Activated CD4-positive, alpha-beta T cell treated with anti-CD3 and anti-CD28 coated beads, Interleukin-2, amount 50 U/mL, for 16 hours (primary cell): ENCODE results near the gene PUM2.
"Not testable (repeated sequence)": the region's sequence is repeated elsewhere in the genome, so short reads cannot be mapped to it uniquely, and the experiment has no call there.

Source experiments
- DNase-seq: peaks from one replicate; pipeline ENCODE4 v3.0.0-alpha.2; 2020

The PUM2 gene

DNA sequence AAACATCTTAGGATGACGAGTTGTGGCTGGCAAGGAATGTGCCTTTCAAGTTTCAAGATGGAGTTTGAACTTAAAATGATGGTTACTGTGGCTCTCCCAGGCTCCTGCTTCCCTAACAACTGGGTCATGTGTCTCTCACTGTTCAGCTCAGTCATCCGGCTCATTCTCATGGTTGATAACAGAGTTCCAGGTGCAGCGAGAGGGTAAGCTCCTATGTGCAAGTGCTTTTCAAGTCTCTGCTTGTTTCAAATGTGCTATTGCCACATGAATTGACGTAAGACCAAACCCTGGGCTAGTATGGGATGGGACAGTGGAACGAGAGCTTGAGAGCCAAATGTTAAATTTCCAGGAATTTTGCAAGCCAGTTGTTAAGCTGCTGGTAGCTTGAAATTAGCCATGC lies 19.5 kb upstream of the PUM2 start:
- no peak for DNase-seq

DNA sequence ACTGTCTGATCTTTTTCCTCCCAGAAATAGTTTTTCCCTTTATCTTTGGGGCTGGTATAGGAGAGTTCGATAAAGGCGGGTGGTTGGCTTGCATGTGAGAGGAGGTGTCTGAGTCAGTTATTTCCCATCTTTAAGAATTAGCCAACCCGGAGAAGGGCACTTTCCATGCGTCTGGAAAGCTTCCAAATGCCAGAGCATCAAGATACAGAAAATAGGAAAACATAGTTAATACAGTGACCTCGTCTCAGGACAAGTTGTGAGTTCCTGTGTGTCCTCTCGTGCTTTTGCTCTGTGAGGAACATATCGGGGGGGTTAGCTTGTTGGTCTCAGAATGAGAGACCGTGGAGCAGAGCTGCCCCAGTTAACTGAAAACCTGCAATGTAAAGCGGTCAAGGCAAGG lies 18.7 kb upstream of the PUM2 start:
- DNase-seq: no peak

DNA sequence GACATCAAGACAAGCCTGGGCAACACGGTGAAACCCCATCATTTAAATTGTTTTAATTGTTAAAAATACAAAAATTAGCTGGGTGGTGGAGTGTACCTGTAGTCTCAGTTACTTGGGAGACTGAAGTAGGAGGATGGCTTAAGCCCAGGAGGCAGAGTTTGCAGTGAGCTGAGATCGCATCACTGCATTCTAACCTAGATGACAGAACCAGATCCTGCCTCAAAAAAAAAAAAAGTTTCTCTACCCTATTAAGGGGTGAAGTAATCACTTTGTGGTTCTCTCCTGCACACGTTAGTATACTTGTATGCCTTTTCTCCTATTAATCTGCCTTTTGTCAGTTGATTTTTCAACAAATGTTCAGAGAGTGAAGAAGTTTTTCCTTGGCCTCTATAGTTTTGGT lies 18.1 kb upstream of the PUM2 start:
- no peak for DNase-seq

DNA sequence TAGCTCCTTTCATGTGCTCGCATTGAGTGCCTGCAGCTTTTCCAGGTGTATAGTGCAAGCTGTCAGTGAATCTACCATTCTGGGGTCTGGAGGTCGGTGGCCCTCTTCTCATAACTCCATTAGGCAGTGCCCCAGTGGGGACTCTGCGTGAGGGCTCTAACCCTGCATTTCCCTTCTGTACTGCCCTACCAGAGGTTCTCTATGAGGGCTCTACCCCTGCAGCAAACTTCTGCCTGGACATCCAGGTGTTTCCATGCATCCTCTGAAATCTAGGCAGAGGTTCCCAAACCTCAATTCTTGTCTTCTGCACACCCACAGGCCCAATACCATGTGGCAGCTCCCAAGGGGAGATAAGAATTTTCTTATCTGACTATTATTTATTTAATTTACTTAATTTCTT lies 17.3 kb upstream of the PUM2 start:
- not testable (repeated sequence) for DNase-seq

DNA sequence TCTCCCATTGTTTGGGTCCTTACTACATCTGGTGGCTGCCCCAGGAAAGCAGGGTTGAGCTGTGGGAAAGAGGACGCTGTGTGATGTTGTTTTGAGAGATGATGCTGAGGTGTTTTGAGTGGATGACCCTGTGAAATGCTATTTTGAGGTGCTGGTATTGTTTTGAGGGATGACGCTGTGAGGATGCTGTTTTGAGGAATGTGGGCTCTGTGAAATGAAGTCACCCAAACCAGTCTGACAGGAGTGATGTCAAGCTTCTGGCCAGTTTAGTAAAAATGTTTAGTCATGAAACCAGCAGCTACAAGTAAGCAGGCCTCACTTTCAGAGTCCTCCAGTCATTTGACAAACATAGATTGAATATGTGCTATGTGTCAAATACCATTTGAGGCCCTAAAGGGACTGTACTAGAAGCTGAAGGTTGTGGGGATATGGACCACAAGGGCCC lies 16.1 kb upstream of the PUM2 start:
- DNase-seq: peak; percentile 80

DNA sequence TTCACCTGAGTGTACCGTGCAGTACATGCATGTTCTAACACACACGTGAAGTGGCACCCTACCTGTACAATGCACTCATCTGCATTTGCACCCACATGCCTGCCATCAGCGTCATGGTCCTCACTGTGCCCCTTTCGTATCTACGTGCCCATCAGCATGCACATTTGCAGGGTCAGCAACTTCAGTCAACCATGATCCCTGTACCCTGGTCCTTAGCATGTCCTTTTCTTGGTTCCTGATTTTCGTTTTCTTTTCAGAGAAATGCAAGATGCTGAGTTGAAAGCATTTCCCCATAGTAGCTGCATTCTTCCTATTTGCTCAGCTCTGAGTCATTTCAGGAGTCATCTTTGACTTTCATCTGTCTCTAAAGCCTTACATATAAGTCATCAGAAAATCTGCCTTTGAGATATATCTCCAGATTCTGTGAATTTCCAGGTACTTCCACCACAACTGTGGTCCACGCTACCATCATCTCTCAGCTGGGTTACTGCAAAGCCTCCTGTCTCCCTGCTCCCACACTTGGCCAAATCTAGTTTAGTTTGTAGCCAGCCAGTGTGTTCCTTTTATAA lies 14.7 kb upstream of the PUM2 start:
- DNase-seq: peak; percentile 95

DNA sequence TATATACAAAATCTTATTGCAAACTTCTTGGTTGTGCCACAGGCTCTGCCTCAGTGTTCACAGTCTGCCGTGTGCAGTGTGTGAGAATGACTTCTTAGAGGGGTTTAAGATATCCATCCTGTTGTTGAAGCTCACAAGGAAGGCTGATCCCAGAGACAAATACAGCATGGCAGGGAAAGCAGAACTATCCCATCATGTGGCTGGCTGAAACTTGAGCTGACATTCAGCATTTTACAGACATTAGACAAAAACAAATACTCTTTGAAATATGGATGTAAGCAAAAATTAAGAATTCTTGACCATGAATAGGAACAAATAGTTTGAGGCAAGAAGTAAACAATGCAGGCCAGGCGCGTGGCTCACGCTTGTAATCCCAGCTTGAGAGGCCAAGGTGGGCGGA lies 12.9 kb upstream of the PUM2 start:
- DNase-seq: no peak

DNA sequence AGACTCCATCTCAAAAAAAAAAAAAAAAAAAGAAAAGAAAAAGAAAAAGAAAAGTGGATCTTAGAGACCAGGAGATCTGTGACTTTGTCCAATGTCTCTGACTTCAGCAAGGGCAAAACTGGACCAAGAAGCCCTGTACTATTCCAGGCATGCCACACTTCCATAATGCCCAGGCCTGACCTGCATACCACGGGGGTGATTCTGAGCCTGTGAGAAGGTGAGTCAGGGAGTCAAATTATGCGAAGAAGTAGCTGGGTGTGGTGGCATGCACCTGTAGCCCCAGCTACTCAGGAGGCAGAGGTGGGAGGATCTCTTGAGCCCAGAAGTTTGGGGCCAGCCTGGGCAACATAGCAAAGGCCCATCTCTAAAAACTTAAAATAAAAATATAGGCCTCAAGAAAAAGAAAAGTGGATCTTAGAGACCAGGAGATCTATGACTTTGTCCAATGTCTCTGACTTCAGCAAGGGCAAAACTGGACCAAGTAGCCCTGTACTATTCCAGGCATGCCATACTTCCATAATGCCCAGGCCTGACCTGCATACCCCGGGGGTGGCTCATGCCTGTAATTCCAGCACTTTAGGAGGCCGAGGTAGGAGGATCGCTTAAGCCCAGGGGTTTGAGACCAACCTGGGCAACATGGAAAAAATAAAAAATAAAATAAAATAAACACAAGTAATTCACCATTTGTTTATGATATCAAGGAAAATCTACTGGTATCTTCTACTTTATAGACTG lies 12.2 kb upstream of the PUM2 start:
- DNase-seq: no peak

DNA sequence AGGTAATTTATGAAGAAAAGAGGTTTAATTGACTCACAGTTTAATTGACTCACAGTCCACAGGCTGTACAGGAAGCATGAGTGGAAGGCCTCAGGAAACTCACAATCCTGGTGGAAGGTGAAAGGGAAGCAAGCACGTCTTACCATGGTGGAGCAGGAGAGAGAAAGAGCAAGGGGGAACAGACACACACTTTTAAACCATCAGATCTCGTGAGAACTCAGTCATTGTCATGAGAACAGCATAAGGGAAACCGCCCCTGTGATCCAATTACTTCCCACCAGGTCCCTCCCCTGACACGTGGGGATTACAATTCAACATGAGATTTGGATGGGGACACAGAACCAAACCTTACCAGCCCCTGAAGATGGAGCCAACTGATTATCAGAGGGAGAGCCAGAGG lies 11.2 kb upstream of the PUM2 start:
- no peak for DNase-seq

DNA sequence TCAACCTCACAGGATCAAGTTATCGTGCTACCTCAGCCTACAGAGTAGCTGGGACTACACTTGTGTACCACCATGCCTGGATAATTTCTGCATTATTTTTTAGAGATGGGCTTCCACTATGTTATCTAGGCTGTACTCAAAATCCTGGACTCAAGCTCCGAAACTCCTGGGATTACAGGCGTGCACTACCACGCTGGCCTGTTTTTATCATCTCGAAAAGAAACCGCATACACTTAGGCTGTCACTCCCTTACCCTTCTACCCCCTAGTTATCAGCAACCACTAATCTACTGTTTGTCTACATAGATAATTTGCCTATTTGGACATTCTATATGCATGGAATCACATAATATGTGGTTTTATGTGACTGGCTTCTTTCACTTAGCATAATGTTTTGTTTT lies 8.5 kb upstream of the PUM2 start:
- no peak for DNase-seq

DNA sequence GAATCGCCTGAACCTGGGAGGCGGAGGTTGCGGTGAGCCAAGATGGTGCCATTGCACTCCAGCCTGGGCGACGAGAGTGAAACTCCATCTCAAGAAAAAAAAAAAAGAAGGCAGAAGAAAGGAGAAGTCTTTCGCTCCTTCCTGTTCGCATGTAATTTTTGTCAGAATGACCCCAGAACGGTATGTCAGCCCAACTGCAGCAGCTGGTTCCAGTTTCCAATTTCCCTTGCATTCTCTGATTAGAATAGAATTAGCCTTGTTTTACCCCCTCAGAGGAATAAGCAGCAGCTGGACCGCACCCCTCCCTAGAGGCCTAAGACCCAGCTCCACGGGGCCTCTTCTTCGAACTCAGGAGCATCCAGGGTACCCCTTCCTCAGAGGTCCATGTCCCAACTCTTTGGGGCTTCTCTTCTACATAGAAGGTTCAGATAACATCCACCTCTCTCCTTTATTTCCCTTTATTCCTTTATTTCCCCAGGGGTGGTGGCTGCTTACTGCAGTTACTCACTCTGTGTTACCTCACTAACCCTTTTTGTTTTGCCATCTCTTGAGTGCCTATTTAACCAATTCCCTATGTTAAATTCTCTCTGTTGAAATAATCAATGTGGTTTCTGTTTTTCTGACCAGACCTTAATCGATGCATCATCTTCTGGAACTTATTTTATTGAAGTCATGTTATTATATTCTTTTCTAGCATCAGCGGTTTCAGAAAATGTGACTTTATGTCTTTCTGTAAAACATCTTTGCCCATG lies 7.2 kb upstream of the PUM2 start:
- no peak for DNase-seq

DNA sequence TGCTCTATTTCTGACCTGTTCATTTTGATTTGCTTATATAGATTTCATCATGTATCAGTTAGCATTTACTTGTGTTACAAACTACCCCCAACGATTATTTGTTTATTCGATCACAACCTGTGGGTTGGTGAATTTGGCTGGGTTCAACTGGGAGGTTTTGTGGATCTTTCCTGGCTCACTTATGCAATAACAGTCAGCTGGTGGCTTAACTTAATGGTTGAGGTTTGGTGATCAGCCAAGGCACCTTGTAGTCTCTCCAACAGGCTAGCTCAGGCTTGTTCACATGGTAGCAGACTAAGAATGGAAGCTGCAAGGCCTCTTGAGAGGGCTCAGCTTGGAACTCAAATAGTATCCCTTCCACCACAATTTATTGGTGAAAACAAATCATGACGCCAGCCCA lies 5.4 kb upstream of the PUM2 start:
- DNase-seq: no peak

DNA sequence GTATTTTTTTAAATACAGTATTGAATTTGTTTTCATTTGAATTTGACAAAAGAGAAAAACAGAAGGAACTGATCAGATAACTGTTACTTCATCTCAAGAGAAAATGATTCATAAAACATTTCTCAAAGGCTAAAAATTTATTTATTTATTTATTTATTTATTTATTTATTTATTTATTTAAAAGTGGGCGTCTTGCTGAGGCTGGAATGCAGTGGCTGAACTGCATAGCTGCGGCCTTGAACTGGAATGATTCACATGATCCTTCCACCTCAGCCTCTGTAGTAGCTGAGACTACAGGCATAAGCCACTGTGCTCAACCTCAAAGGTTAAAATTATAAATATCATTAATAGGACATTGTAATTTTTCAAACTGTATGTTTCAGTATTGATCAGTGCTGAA lies 4.5 kb upstream of the PUM2 start:
- no peak for DNase-seq

DNA sequence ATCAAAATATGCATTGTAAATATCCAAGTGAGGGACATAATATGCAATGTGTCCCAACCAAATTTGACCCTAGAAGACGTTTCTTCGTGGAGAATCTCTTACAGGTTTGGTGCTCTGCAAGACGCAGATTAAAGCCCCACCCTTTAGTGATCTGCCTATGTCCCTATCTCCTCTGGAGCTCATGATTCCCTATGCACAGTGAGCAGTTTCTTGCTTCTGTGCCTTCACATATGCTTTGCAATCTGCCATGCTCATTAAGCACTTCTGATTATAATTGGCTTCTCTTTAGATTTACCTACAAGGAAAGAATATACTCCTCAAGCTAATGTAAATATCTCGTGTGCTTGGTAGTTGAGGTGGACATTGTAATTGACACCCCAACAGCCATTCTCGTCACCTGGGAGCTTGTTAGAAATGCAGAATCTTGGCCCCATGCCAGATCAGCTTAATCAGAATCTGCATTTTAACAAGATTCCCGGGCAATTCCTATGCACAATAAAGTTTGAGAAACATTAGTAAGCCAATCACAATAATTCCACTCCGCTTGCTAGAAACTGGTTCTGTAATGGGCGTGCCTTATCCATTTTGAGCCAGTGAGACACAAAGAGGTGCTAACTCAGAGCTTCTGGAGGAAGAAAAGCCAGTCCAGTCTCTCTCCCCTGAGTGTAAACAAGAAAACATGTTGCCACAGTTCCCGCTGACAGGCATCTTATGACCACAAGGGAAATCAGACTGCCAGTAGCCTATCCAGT lies 2.8 kb upstream of the PUM2 start:
- DNase-seq: no peak

DNA sequence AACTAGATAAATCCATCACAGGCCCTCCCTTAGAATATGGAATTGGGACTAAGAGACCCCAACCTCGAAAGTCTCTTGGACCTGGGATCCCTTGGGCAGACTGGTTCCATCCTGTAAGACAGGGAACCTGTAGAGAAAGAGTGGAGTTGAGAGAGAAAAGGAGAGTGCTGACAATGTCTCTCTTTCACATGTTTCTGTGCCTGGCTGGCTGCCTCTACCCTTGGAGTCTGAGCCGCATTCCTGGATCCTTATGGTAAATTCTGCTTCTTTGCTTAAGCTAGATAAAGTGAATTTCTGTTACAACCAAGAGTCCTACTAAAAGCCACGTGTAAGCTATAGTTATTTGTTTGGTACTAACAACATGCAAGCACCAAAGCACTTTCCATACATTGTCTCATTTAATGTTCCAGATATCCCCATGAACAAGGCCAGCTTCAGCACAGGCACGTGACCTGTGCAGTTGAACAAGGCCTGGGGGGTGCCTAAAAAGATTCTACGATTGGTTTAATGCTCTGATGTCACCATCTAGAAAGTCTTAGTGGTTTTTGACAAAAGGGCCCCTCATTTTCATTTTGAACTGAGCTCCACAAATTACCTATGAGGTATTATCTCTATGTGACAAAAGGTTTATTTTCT lies 2.1 kb upstream of the PUM2 start:
- no peak for DNase-seq

DNA sequence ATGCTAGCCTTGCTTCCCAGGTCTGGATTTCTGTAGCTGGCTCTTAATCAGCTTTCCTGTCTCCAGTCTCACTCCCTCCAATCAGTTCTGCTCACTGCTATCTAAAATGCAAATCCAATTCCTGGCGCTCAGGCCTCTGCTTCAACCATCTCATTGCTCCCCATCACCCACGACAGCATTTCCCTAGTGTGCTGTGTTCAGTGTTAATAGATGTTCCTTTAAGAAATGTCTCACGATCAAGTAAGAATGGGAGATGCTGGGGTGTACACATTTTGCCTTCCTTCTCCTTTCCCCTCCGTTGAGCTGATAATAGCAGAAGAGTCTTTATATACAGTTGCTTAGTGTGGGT lies 1.6 kb upstream of the PUM2 start:
- DNase-seq: no peak

DNA sequence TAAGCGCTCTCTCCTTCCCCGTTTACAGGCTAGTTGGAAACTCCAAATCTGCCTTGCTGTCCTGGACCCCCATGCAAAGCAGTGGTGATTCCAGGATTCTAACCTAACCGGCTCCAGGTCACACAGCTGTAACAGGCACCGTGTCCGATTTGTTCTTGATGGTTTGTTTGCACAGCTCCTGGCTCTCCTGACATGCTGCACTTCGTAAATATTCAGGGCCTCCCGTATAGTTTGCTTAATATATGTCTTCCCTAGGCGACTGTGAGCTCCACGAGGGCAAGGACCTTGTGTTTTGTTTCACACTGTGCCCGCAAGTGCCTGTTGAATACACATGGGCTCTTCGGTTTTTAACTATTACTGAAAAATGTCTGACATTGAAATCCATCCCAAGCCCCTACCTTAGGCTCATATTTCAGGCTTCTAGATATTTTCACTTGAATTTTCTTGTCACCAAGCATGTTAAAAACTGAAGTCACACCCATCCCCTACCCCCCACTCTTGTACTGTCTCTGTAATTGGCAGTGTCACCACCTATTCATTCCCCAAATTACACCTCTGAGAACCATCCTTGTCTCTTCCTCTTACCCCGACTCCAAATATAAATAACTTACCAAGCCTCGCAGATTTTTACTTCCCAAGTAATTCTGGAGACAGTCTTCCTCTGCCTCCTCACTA lies 1.0 kb upstream of the PUM2 start:
- DNase-seq: peak; percentile 44

DNA sequence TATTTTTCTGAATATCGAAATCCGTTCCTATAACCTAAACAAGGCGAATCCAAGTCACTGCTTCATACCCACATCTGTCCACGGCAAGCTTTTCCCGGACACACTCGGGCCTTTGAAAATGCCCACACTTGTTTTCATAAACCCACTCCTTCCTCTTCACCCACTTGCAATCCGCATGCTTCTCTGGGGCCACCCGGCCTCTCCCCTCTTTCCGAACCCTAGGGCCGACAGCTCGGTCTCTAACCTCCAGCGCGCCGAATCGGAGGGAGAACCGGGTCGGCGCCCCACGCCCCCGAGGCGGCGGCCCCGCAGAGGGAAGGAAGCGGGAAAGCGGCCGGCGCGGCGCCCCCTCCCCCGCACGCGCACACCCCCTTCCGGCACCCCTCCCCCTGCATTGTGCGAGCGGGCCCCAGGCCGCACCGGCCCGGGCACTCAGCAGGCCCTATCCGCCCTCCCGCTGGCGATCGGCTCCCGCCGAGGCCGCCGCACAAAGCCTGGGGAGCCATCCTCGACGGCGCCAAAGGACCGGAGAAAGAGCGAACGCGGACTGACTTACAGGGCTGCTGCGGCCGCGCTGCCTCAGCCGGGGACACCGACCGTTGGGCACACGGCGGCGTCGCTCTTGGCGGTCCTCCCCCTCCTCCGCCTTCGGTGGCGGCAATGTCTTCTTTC lies 467 bp downstream of the PUM2 start:
- DNase-seq: peak; percentile 64

DNA sequence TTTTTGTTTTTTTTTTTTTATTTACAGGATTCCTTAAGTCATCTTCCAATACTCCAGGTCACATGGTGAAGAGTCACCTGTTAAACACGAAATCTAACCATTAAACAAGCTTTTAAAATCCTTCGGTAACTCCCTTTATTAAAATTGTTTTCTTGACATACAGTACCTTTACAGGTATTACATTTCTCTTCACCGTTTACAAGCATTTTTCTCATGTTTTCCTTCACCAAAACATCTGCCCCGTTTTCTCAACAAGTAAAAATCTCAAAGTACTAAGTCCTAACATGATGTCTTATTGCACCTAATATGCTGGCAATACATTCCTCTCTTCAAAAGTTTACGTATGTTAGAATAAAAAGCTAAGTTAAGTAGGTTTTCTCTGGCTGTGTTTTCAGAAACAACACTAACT lies 1.1 kb downstream of the PUM2 start:
- no peak for DNase-seq

DNA sequence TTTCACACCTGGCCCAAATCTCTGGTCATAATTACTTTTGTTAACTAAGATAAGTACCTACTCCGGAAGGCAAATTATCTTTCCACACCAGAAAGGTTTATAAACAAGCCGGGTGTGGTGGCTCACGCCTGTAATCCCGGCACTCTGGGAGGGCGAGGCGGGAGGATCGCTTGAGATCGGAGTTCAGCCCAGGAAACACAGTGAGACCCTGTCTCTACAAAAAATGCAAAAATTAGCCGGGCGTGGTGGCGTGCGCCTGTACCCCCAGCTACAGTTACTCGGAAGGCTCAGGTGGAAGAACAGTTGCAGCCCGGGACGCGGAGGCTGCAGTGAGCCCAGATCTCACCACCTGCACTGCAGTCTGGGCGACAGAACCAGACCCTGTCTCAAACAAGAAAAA lies 2.1 kb downstream of the PUM2 start:
- no peak for DNase-seq

DNA sequence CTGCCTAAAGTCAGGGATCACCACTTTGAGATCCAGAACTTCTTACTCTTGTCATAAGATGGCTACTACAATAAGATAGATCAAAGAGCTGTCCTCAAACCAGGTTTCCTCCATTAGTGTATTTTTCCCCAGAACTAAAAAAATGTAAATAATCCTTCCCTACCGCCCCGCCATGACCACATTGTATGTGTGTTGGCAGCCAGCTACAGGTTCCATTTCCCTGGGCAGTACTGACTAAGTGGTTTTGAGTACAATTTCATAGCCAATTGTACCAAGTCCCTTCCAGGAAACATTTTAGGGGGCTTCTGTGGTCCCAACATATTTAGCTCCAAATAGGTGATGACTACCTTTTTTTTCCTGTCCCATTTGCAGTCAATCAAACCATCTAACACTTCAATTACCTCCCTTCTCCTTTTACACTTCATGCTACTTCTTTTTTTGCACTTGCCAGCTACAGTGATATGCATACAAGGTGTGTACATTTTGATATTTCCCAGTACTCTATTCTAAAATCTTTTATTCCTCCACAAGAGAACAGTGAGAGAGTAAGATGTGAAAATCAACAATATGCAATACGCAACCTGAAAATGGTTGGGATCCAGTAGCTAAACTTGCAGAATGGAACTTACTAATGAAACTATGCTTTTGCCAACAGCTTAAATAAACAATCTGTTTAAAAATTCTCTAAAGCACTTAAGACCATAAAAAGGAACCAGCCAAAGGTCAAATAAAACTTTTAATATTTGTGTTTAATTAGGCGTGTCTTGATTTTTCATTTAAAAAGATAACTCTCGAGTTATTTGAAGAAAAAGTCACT lies 3.9 kb downstream of the PUM2 start:
- no peak for DNase-seq
